HEK293T (cell line): ENCODE data around the gene SPTLC3.

Experiments used
- CTCF ChIA-PET: fragments of 350-600 bp; formaldehyde crosslinking; extraction: SDS; loops from one replicate; lab custom pipeline; 2021; ENCODE audit warnings: antibody characterized with exemption, inconsistent platforms; lab: Yijun Ruan, JAX
- POLR2A ChIA-PET: fragments of 350-600 bp; formaldehyde crosslinking; extraction: SDS; loops from one replicate; lab custom pipeline; 2020; ENCODE audit warnings: antibody characterized with exemption, inconsistent platforms; lab: Yijun Ruan, JAX
- DNase-seq: peaks from one replicate; pipeline ENCODE4 v3.0.0; 2012; ENCODE audit warnings: mixed read lengths; ENCODE audit errors: extremely low spot score
- ARNT ChIP-seq: fragments of 450-650 bp; IDR thresholded peaks from 2 replicates; pipeline ENCODE4 v1.6.1; 2017; ENCODE audit warnings: mild to moderate bottlenecking
- BHLHE40 ChIP-seq: fragments of 450-650 bp; IDR thresholded peaks from 2 replicates; pipeline ENCODE4 v1.6.1; 2016; ENCODE audit warnings: mild to moderate bottlenecking, moderate library complexity, borderline replicate concordance
- CTBP1 ChIP-seq: fragments of 450-650 bp; IDR thresholded peaks from 2 replicates; pipeline ENCODE4 v1.6.1; 2016; ENCODE audit warnings: borderline replicate concordance
- ELF4 ChIP-seq: fragments of 450-650 bp; IDR thresholded peaks from 2 replicates; pipeline ENCODE4 v1.6.1; 2017; ENCODE audit warnings: antibody characterized with exemption
- FOXA1 ChIP-seq: fragments of 450-650 bp; IDR thresholded peaks from 2 replicates; pipeline ENCODE4 v1.6.1; 2016; ENCODE audit warnings: mild to moderate bottlenecking
- FOXK2 ChIP-seq: fragments of 450-650 bp; IDR thresholded peaks from 2 replicates; pipeline ENCODE4 v1.6.1; 2016; ENCODE audit warnings: mild to moderate bottlenecking
- FOXM1 ChIP-seq: fragments of 450-650 bp; IDR thresholded peaks from 2 replicates; pipeline ENCODE4 v1.6.1; 2017; ENCODE audit warnings: mild to moderate bottlenecking, borderline replicate concordance
- HDGF ChIP-seq: fragments of 450-650 bp; IDR thresholded peaks from 2 replicates; pipeline ENCODE4 v1.6.1; 2017; ENCODE audit warnings: antibody characterized with exemption, borderline replicate concordance
- L3MBTL2 ChIP-seq: fragments of 450-650 bp; conservative IDR thresholded peaks from 2 replicates; pipeline ENCODE4 v1.6.1; 2016; ENCODE audit warnings: mild to moderate bottlenecking
- LEF1 ChIP-seq: fragments of 450-650 bp; IDR thresholded peaks from 2 replicates; pipeline ENCODE4 v1.6.1; 2017; ENCODE audit warnings: mild to moderate bottlenecking, borderline replicate concordance
- NFRKB ChIP-seq: fragments of 450-650 bp; IDR thresholded peaks from 2 replicates; pipeline ENCODE4 v1.6.1; 2016; ENCODE audit warnings: mild to moderate bottlenecking, moderate library complexity
- SP1 ChIP-seq: fragments of 450-650 bp; IDR thresholded peaks from 2 replicates; pipeline ENCODE4 v1.6.1; 2017
- SUZ12 ChIP-seq: fragments of 450-650 bp; IDR thresholded peaks from 2 replicates; pipeline ENCODE4 v1.6.1; 2016; ENCODE audit warnings: mild to moderate bottlenecking
- TARDBP ChIP-seq: fragments of 450-650 bp; IDR thresholded peaks from 2 replicates; pipeline ENCODE4 v1.6.1; 2016
- ZNF384 ChIP-seq: fragments of 450-650 bp; IDR thresholded peaks from 2 replicates; pipeline ENCODE4 v1.6.1; 2016
- TF ChIP-seq, protein P1 (sequence below): fragments of 450-650 bp; IDR thresholded peaks from 2 replicates; pipeline ENCODE4 v1.6.1; 2016

The SPTLC3 gene

DNA sequence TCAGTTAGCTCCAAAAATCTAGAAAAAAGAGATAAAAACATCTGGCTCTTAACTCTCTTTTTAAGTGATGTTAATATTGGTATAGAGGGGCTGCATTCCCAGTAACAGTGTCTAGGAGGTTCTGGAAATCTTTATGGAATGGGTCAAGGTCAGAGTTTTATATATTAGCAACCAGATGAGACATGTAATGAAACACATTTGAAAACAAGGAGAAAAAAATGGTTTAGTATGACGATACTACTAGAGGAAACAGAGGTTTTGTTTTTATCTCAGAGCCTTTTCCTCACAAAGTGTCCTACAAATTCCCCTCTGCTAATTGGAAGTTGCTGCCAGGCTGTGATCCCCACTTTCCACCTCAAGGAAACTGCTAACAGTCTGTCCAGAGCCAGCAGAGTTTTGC, 111.7 kb downstream of the SPTLC3 start:
- POLR2A ChIA-PET: interaction anchor here (1.3 kb wide), 1 partner anchor 429 kb away, joined by 3 read pairs; no protein-coding TSS in a partner anchor
- CTCF ChIA-PET: no interaction called here
- TF ChIP-seq ELF4 (no peak), LEF1 (no peak), NFRKB (no peak)
- DNase-seq: no peak

DNA sequence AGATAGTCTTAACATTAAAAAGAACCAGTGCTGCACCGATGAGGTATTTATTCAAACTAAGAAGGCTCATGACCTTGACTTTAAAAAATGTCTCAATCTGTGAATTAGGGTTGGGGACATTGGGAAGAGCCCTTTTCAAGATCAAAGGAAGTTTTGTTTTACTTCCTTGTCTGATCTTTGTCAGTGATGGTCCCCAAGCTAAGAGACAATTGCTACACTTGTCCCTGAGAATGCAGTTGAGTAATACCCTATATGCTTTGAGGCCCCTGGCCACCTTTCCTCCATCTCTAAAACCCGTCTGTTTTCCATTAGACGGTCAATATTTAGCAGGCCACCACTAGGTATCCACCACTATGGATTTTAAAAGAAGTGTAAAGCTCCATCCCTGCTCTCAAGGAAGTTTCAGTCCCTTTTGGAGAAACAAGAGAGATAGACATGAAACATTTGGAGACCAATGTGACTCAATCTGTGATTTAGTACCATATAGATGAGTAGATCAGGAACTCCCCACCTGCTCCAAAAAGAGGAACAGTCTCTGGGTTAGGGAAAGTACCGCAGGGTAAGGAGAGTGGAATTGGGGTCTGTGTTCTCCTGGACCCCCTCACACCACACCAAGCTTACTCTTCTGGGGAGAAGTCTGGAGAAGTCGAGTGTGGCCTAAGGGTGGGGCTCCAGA, 113.2 kb downstream of the SPTLC3 start:
- DNase-seq: no peak
- ChIA-PET POLR2A (no interaction called here), CTCF (no interaction called here)
- no peak for TF ChIP-seq LEF1
- TF ChIP-seq SUZ12: no peak
- no peak for TF ChIP-seq SP1
- no peak for TF ChIP-seq TARDBP
- TF ChIP-seq, protein P1, sequence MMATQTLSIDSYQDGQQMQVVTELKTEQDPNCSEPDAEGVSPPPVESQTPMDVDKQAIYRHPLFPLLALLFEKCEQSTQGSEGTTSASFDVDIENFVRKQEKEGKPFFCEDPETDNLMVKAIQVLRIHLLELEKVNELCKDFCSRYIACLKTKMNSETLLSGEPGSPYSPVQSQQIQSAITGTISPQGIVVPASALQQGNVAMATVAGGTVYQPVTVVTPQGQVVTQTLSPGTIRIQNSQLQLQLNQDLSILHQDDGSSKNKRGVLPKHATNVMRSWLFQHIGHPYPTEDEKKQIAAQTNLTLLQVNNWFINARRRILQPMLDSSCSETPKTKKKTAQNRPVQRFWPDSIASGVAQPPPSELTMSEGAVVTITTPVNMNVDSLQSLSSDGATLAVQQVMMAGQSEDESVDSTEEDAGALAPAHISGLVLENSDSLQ: no peak
- TF ChIP-seq NFRKB: no peak
- no peak for TF ChIP-seq CTBP1
- no peak for TF ChIP-seq ELF4
- no peak for TF ChIP-seq L3MBTL2
- TF ChIP-seq ZNF384: no peak
- TF ChIP-seq FOXA1: no peak
- no peak for TF ChIP-seq BHLHE40
- TF ChIP-seq FOXK2: no peak
- TF ChIP-seq ARNT: no peak
- no peak for TF ChIP-seq FOXM1
- TF ChIP-seq HDGF: no peak

DNA sequence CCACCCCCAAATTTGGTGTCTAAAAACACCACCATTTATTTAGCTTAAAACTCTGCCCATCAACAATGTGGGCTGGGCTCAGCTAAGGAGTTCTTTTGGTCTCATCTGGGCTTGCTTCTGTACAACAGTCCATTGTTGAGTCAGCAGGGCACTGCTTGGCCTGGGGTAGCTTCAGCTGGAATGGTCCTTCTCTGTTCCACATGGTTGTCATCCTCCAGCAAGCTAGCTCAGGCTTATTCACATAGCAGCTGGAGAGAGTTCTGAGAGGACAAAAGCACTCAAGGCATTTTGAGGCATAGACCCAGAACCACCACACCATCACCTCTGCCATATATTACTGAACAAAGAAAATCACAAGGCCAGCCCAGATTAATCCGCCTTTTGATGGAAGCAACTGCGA, 116.7 kb downstream of the SPTLC3 start:
- POLR2A ChIA-PET: no interaction called here
- CTCF ChIA-PET: no interaction called here
- DNase-seq: no peak
- no peak for TF ChIP-seq FOXK2
- TF ChIP-seq FOXM1: no peak
- no peak for TF ChIP-seq CTBP1
- TF ChIP-seq ELF4: no peak

DNA sequence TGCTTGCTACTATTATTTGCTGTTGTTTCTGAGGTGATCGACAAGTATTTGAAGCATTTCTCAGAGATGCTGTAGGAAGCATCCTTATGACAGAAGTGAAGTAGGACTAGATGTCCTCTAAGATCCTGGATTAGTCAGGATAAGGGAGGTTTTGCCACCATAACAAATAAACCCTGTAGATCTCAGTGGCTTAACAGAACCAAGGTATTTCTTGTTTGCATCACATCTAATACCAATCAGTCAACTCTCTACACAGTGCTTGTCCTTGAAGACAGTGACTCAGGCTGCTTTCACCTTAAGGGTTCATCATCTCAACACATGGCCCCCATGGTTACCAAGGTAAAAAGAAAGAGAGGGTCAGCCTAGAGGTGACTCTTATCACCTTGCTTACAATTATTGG, 119.4 kb downstream of the SPTLC3 start:
- DNase-seq: no peak
- ChIA-PET CTCF (interaction anchor here (0.7 kb wide), 1 partner anchor 1881 kb away, joined by 4 read pairs; no protein-coding TSS in a partner anchor), POLR2A (no interaction called here)
- TF ChIP-seq TARDBP (no peak), ZNF384 (no peak), SUZ12 (no peak), FOXA1 (no peak), NFRKB (no peak), LEF1 (no peak), FOXM1 (no peak), ARNT (no peak), SP1 (no peak)

DNA sequence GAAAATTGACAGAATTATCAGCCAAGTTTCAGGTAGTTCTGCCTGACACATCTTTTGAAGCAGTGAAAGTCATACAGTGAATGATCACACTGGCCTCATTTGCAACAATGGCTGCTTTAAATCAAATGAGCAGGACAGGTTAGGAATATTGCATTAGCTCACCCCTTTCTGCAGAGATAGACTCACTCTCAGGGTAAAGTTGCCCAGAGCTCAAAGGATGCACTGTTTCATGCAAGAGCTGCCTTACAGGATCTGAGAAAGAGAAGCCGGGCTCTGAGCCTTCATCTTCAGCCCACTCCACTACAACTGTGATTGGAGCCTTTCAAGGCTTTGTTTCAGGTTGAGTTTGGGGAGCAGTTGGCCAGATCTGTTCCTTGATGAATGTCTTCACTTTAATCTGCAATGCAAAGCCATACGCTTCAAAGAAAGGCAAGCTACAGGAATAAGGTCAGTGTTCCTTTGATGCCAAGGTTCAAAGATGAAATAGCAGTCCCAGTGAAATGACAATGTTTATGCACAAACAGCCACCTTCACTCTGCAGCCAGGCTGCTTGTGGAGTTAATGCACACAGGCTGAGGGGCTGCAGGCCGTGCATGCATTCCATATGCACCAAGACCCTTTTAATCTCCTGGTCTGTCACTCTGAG, 121.4 kb downstream of the SPTLC3 start:
- CTCF ChIA-PET: no interaction called here
- TF ChIP-seq SP1: no peak
- TF ChIP-seq FOXA1: no peak
- no peak for TF ChIP-seq BHLHE40
- TF ChIP-seq ARNT: no peak
- TF ChIP-seq SUZ12: no peak
- TF ChIP-seq FOXM1: no peak
- TF ChIP-seq CTBP1: no peak
- no peak for TF ChIP-seq ELF4
- TF ChIP-seq ZNF384: no peak
- TF ChIP-seq L3MBTL2: no peak
- DNase-seq: no peak
- POLR2A ChIA-PET: no interaction called here

DNA sequence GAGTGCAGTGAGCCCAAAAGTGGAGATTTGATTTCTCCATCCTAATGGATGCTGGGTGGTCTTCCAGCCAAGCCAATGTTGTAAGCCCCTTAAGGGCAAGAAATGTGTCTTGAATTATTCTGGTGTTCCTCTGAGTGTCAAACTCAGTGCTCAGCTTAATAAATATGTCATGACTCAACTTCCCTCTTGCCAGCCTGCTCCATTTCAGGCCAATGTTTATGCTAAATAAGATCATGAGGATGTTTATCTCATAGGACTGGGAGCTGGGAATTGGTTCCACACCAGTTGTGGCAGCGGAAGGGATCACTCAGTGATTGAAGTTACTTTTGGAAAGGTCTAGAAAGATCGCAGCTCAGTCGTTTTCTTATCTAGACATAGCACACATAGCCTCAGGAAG, 121.9 kb downstream of the SPTLC3 start:
- TF ChIP-seq TARDBP (no peak), LEF1 (no peak), SUZ12 (no peak), ELF4 (no peak), FOXA1 (no peak), FOXK2 (no peak), NFRKB (no peak), FOXM1 (no peak), BHLHE40 (no peak), CTBP1 (no peak), HDGF (no peak), ZNF384 (no peak), ARNT (no peak), L3MBTL2 (no peak), SP1 (no peak)
- TF ChIP-seq, protein P1: no peak
- no peak for DNase-seq
- POLR2A ChIA-PET: no interaction called here
- CTCF ChIA-PET: no interaction called here

DNA sequence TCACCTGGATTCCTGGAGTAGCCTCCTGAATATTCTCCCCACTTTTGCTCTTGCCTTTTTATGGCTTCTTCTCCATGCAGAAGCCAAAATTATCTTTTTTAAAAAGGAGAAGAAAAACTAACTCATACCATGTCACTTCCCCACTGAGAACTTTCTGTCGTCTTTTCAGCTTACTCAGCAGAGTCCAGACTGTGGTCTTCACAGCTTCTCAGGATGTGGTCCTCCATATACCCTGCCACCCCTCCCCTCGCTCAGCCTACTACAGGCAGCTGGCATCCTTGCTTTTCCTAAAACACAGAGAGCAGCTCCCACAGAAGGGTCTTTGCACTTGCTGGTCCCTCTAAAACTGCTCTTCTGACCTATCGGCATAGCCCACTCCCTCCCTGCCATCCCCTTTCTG, 122.9 kb downstream of the SPTLC3 start:
- POLR2A ChIA-PET: no interaction called here

More for the DNA sequence above, 122.9 kb downstream of the SPTLC3 start:
- TF ChIP-seq ELF4 (no peak), ZNF384 (no peak), LEF1 (no peak), ARNT (no peak), FOXK2 (no peak), SP1 (no peak), L3MBTL2 (no peak), HDGF (no peak), FOXM1 (no peak), BHLHE40 (no peak), SUZ12 (no peak), CTBP1 (no peak), FOXA1 (no peak), NFRKB (no peak), TARDBP (no peak)
- TF ChIP-seq, protein P1: no peak
- no peak for DNase-seq
- CTCF ChIA-PET: no interaction called here
